Activated CD4-positive, alpha-beta T cell treated with anti-CD3 and anti-CD28 coated beads, Interleukin-2, amount 50 U/mL, for 4 hours (primary cell): ENCODE data around the gene TAF11L13.

Experiments
- DNase-seq, 2 experiments: peaks; one replicate each; pipeline ENCODE4 v3.0.0-alpha.2; 2020

Gene TAF11L13

DNA sequence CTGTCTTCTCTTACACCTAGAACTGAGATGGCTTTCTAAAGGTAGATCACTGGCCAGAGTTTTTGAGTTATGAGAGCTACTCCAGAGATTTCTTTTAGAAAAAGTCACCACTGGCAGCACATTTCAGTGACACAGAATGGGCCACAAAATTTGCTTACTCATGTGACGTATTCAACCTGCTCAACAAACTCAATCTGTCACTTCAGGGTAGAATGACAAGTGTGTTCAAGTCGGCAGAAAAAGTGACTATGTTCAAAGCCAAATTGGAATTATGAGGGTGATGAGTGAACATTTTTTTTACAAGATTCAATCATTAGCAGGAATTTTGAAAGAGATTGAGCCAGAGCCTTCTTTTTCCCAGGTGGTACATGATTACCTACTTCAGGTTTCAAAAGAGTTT is 48.8 kb downstream of the TAF11L13 start:
- DNase-seq, result no peak
